Islet of Langerhans (tissue), 1 donor: ENCODE data around the gene SIPA1.
"Not testable (repeated sequence)": the region's sequence is repeated elsewhere in the genome, so short reads cannot be mapped to it uniquely, and the experiment has no call there.

Source experiments
- FAIRE-seq: peaks from one replicate; lab custom pipeline; 2011; peaks lifted over from hg19 to GRCh38; lab: Jason Lieb, UNC

Gene SIPA1

DNA sequence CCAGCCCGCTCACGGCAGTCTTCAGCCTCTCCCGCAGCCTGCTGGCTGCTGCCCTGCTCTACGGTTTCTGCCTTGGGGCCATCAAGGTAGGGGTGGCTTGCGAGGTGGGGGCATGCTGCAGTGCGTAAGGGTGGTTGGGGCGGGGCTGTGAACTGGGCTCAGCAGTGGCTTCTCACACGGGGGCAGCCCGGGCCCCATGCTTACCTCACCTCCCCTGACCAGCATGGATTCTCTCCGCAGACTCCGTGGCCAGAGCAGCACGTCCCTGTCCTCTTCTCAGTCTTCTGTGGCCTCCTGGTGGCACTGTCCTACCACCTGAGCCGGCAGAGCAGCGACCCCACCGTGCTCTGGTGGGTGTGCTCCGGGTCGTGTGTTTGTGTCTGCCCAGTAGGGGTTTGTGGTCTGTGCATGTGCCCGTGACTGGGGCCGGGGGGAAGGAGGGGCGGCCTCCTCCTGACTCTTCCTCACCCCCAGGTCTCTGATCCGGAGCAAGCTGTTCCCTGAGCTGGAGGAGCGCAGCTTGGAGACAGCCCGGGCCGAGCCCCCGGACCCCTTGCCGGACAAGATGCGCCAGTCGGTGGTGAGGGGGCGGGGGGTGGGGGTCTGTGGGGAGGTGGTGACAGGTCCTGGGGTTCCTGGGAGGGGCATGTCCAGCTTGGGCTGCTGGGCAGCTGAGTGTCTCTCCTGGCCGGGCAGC, 12.8 kb upstream of the SIPA1 start:
- no peak for FAIRE-seq

DNA sequence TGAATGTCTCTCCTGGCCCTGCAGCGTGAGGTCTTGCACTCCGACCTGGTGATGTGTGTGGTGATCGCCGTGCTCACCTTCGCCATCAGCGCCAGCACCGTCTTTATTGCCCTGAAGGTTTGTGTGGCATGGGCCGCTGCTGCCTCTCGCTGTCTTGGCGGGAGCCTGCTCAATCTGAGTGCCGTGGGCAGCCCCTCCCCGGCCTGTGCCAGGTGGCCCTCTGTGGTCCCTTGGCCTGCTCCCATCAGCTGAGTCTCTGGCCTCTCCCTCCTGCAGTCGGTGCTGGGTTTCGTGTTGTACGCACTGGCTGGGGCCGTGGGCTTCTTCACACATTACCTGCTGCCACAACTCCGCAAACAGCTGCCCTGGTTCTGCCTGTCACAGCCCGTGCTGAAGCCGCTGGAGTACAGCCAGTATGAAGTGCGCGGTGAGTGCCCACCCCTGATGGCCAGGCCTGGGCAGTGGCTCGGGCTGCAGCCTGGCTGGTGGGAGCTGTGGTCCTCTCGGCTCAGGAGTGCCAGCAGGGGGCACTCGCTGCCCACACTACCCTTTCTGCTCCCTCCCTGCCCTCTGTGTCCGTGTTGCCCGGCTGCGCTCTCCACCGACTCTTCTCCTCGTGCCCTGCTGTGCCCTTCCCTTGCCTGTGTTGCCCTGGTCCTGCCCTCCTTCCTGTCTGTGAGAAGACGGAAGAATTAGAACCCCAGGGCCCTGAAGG, 12.1 kb upstream of the SIPA1 start:
- no peak for FAIRE-seq

DNA sequence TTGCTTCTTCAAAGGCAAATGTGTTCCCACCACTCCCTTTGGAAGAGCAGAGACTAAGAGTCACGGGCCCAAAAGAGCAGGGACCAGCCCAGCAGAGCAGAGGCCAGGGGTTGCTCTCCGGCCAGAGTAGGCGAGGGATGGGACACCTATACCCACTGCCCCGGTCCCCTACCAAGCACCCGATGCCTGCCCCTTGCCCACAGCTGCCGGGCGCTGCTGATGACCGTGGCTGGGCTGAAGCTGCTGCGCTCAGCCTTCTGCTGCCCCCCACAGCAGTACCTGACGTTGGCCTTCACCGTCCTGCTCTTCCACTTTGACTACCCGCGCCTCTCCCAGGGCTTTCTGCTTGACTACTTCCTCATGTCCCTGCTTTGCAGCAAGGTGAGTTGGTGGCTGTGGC, 10.7 kb upstream of the SIPA1 start:
- FAIRE-seq: no peak

DNA sequence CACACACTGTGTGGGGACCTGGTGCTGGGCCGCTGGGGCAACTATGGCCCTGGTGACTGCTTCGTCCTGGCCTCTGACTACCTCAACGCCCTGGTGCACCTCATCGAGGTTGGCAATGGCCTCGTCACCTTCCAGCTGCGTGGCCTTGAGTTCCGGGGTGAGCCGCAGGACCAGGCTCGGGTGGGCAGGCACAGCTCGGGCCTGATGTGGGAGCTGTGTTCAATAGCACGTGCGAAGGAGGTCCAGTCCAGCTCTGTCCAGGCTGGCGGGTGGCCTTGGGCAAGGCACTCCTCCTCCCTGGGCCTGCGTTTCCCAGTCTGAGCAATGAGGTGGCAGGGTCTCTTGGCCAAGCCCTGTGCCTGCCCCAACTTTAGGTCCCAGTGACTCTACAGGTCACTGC, 8.3 kb upstream of the SIPA1 start:
- no peak for FAIRE-seq

DNA sequence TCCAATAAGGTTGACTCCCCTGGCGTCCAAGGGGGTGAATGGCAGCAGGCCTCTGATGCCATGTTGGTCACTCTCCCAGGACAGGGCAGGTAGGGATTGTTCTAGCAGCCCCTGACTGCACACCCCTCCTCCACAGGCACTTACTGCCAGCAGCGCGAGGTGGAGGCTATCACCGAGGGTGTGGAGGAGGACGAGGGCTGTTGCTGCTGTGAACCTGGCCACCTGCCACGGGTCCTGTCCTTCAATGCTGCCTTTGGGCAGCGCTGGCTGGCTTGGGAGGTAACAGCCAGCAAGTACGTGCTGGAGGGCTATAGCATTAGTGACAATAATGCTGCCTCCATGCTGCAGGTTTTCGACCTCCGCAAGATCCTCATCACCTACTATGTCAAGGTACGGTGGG, 7.7 kb upstream of the SIPA1 start:
- no peak for FAIRE-seq

DNA sequence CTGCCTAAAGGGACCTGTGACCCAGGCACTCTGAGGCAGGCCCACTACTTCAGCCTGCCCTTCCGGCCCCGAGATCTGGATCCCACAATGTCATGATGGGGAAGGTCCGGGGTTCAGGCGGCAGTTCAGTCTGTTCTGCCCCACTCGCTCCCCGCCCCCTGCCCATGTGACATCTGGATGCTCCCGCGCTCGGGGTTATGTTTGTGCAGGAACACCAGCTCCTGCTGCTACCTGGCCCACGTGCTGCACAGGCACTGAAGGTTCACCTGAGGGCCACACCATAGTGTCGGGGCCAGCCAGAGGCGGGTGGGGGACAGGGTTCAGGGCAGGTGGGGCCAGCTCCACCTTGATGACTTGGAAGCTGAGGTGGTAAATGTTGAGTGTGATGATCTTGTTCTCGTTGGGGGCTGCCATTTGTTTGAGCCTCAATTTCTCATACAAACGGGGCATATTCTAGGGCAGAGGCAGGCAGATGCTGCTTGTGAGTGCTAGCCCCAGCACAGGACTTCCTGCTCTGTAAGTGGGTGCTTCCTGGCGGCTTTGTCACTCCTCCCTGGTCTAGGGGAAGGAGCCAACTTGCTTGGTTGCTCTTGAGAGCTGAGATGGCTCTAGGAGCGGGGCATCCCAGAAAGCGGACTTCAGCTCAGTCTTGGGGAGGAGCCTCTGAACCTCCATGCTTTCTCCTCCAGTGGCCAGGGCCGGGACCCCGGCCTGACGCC, 4.4 kb upstream of the SIPA1 start:
- no peak for FAIRE-seq

DNA sequence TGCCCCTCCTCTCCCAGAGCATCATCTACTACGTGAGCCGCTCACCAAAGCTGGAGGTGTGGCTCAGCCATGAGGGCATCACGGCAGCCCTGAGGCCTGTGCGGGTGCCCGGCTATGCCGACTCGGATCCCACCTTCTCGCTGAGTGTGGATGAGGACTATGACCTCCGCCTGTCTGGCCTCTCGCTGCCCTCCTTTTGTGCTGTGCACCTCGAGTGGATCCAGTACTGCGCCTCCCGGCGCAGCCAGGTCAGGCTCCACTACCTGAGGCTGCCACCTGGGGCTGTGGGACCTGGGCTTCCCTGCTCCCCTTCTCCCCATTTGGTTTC, 3.8 kb upstream of the SIPA1 start:
- no peak for FAIRE-seq

DNA sequence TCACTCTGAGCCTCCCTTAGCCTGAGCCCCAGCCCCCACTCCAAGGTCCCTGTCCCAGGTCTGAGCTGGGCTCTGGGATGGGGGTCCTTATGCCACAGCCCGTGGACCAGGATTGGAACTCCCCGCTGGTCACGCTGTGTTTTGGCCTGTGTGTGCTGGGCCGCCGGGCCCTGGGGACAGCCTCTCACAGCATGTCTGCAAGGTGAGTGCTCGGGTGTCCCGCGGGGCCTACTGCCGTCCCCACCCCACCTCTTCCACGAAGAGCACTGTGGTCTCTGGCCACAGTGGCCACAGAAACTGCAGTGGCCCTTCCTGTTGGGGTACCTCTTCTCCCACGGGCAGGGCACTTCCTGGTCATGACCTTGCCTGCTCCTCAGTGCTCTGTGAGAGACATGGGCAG, 3.5 kb upstream of the SIPA1 start:
- no peak for FAIRE-seq

DNA sequence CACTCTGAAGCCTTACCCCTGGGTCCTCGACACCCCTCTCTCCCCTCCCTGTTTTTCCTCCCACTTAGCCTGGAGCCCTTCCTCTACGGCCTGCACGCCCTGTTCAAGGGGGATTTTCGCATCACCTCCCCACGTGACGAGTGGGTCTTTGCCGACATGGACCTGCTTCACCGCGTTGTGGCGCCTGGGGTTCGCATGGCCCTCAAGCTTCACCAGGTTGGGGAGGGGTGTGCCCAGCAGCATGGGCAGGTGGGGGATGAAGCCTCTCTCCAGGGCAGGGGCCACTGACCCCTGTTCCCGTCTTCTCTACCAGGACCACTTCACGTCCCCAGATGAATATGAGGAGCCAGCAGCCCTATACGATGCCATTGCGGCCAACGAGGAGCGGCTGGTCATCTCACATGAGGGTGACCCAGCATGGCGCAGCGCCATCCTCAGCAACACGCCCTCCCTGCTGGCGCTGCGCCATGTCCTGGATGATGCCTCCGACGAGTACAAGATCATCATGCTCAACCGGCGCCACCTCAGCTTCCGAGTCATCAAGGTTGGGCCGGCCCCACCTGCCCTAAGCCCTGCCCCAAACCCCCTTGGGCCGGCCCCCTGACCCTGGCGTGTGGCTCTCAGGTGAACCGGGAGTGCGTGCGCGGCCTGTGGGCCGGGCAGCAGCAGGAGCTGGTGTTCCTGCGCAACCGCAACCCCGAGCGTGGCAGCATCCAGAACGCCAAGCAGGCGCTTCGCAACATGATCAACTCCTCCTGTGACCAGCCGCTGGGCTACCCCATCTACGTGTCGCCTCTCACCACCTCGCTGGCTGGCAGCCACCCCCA, 2.8 kb upstream of the SIPA1 start:
- no peak for FAIRE-seq

DNA sequence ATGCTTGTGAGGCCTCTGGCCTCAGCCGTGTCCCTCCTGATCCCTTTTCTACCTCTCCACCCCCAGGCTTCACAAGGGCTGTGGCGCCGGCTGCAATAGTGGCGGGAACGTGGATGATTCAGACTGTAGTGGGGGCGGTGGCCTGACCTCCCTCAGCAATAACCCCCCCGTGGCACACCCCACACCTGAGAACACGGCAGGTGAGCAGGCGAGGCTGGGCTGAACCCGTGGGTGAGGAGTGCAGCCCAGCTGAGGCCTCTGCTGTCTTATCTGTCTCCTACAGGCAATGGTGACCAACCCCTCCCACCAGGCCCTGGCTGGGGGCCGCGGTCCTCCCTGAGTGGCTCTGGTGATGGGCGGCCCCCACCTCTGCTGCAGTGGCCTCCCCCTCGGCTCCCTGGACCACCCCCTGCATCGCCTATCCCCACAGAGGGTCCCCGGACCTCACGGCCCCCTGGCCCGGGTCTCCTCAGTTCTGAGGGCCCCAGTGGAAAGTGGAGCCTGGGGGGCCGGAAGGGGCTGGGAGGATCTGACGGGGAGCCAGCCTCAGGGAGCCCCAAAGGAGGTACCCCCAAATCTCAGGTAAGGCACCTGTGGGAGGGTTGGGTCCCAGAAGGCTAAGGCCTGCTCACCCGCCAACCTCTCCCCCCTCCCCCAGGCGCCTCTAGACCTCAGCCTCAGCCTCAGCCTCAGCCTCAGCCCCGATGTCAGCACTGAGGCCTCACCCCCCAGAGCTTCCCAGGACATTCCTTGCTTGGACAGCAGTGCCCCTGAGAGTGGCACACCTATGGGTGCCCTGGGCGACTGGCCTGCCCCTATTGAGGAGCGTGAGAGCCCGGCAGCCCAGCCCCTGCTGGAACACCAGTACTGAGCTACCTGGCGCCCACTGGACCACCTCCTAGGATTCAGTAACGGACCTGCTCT, 1.5 kb upstream of the SIPA1 start:
- FAIRE-seq: no peak

DNA sequence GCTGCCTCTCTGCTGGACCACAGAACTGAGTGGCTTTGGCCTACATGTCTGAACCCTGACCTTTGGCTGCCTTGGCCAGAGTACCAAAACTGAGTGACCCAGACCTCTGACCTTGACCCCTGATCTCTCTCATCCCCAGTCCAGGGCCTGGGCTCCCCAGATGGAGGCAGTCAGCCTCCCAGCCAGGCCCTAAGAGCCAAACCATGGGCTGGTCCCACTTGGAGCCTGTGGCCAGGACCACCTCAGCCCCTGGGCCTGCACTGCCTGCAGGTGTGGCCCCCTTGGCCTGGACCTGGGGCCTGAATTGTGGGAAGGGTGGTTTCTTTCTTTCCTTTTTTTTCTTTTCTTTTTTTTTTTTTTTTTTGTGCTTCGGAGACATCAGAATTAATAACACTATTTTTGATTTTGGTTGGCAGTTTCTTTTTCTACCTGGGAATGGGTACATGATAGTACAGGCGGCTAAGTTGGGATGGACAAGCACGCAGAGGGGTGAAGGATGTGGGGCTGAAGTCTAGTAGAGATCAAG, 806 bp upstream of the SIPA1 start:
- FAIRE-seq: no peak

DNA sequence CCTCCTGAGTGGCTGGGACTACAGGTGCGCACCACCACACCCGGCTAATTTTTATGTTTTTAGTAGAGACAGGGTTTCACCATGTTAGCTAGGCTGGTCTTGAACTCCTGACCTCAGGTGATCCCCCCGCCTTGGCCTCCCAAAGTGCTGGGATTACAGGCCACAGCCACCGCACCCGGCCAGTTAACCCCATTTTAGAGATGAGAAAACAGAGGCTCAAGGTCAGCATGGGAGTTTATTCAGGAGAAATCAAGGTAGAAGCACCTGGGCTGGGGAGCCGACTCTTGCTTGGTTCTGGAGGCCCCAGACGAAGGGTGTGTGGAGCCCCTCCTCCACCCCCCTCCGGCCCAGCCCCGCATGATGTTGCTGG, 1.3 kb downstream of the SIPA1 start:
- not testable (repeated sequence) for FAIRE-seq

DNA sequence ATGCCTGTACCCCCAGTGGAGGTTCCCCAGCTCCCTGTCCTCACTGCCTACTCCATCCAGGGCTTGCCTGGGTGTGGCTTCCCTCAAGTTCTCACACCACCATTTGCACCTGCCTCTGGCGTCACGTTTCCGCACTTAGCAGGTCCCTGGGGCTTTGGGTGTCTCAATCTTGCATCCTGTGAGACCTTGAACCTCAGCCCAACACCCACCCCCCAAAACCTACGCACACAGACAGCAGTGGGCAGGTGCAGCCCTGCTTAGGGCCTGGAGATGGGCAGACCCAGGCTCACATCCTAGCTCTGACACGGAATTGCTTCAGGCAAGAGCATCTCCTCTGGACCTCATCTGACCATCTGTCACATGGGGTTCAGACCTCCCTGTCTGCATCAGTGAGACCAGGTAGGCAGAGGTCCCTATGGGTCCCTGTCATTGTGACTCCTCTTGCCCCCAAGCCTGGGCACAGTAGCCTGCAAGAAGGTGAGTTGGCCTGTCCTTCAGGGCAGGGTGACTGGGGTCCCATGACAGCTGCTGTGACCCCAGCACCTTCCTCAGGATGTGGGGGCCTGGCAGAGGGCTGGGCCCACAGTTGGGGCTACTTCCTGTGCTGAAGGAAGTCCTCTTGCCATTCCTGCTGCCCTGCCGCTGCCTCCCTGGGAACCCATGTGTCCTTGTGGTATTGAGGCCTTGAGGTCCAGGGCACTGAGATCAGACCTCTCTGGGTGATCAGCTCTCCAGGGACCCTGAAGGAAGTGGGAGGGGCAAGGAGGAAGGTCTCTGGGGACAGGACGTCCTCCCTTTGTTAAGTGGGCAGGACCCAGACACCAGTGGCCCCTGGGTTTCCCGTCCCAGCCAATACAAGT, 2.0 kb downstream of the SIPA1 start:
- FAIRE-seq: no peak

DNA sequence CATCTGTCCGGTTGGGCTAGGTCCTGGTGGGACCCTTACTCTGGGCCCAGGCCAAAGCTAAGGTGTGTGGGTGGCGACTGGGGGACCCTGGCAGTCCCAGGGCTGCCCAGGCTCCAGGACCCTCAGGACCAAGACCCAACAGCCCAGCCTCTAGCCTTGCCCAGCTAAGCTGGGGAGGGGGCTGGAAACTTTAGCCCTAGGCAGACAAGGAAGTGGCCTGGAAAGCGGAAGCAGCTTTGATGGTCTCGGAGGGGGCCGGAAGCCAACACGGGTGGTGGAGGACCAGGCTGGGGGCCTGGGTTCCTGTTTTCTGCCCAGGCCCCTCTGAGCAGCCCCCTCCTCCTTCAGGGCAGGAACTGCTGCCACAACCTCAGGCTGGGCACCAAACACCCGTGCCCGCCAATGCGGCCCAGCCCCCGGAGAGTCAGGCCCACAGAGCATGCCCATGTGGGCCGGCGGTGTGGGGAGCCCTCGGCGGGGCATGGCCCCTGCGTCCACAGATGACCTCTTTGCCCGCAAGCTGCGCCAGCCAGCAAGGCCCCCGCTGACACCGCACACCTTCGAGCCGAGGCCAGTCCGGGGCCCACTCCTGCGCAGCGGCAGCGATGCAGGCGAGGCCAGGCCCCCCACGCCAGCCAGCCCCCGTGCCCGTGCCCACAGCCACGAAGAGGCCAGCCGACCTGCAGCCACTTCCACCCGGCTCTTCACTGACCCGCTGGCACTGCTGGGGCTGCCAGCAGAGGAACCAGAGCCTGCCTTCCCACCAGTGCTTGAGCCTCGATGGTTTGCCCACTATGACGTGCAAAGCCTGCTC, 2.8 kb downstream of the SIPA1 start:
- no peak for FAIRE-seq

DNA sequence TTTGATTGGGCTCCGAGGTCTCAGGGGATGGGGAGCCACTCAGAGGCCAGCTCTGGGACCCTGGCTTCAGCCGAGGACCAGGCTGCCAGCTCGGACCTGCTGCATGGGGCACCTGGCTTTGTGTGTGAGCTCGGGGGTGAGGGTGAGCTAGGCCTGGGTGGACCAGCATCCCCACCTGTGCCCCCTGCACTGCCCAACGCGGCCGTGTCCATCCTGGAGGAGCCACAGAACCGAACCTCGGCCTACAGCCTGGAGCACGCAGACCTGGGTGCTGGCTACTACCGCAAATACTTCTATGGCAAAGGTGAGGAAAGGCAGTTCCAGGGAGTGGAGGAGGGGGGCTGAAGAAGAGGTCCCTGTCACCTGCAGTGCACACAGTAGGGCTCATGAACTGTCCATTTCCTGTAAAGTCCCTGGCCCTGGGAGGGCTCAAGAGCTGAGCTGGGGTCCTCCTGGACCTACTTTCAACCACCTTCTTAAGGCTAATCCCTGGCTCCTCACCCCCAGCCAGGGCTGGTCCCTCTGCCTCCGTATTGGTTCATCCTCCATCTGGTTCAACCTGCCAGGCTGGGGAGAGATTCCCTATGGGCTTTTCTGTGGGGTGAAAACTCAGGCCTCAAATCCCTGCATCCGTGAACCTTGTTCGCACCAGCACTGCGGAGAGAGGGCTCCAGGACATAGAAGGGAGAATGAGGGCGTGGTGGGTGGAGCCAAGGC, 3.6 kb downstream of the SIPA1 start:
- FAIRE-seq: no peak

DNA sequence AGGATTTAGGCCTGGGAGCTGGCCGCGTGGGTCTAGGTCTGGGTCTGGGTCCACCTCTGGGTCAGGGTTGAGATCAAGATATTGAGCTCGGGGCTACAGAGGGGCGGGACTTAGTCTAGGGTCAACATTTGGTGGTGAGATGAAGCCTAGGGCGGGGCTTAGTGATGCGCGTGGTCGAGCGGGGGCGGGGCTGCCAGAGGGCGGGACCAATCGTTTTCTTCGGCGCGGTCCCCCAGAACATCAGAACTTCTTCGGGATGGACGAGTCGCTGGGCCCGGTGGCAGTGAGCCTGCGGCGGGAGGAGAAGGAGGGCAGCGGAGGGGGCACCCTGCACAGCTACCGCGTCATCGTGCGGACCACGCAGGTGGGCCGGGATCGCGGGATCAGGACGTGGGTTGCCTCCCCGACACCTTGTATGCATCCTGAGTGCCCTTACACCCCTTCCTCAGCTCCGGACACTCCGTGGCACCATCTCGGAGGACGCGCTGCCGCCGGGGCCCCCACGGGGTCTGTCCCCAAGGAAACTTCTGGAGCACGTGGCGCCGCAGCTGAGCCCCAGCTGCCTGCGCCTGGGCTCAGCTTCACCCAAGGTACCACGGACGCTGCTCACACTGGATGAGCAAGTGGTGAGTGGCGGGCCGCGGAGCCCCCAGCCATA, 4.2 kb downstream of the SIPA1 start:
- FAIRE-seq: no peak

DNA sequence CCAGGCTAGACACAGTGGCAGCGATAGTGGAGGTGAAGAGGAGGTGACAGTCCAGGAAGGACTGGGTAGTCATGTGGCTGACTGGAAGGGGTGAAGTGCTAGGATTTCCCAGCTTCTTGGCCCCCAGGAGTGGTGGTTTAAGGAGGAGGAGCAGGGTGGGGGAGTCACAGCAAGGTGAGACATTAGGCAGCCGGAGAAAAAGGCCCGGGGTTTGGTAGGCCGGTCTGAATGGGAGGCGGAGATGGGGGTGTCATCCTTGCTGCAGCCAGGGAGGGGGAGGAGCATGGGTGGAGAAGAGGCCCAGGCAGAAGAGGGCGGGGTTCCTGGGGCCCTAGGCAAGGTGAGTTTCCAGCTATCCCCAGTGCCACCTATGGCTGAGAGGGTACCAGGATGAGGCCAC, 6.1 kb downstream of the SIPA1 start:
- no peak for FAIRE-seq

DNA sequence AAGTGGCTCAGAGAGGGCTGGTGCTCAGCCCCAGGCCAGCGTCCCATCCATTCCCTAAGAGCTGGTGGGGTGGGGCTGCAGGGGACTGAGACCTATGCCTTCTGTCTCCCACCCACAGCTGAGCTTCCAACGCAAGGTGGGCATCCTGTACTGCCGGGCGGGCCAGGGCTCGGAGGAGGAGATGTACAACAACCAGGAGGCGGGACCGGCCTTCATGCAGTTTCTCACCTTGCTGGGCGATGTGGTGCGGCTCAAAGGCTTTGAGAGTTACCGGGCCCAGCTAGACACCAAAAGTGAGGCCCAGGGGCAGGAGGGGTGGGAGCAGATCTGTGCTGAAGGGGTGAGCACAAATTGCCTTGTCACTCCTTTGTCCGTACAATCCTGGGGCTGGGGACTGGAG, 6.9 kb downstream of the SIPA1 start:
- FAIRE-seq: no peak
